ENCODE measurements around the gene MEGF11.

MEGF11 gene

GRCh38 chr15:66035901-66036300 is 217.6 kb downstream of the MEGF11 start:
- no peaks in the 10 kb centered on the region for H3K4me1 ChIP-seq (ENCODE audit: control insufficient read depth, insufficient read depth, low read length)
- no peak overlapping the region for H3K27ac ChIP-seq (ENCODE audit: extremely low read depth, low read depth, low read length)
- H3K9me3 ChIP-seq (ENCODE audit: control insufficient read depth, insufficient read depth, low read depth, low read length): no peaks in the 10 kb centered on the region
- ChIA-PET POLR2A (no interaction called here), CTCF (no interaction called here)
- H3K36me3 ChIP-seq (ENCODE audit: control insufficient read depth in 2 of 2, insufficient read depth in 1 of 2, low read length in 2 of 2): no peaks in the 10 kb centered on the region
- H3K4me3 ChIP-seq (ENCODE audit: low read depth, low read length): no peak overlapping the region
- no peak for TF ChIP-seq ZNF433 (tag by site-specific recombination; IDR thresholded peaks at IDR 0.05; ENCODE audit: low read depth)

GRCh38 chr15:66033143-66033542 is 220.4 kb downstream of the MEGF11 start:
- Histone ChIP-seq H3K4me3 (ENCODE audit: low read depth, low read length) (no peak overlapping the region), H3K27ac (ENCODE audit: extremely low read depth, low read depth, low read length) (no peak overlapping the region), H3K36me3 (ENCODE audit: control insufficient read depth in 2 of 2, insufficient read depth in 1 of 2, low read length in 2 of 2) (no peaks in the 10 kb centered on the region), H3K4me1 (ENCODE audit: control insufficient read depth, insufficient read depth, low read length) (no peaks in the 10 kb centered on the region), H3K9me3 (ENCODE audit: control insufficient read depth, insufficient read depth, low read depth, low read length) (no peaks in the 10 kb centered on the region)
- ChIA-PET POLR2A (no interaction called here), CTCF (interaction anchor here (1.0 kb wide), 1 partner anchor 10 kb away, joined by 4 read pairs; no protein-coding TSS in a partner anchor)
- TF ChIP-seq ZNF585B (tag by site-specific recombination; IDR thresholded peaks at IDR 0.05): peak; percentile 96
- no peak for TF ChIP-seq ZNF626 (tag by site-specific recombination; IDR thresholded peaks at IDR 0.05)
- TF ChIP-seq ZNF768 (tag by site-specific recombination; IDR thresholded peaks at IDR 0.05): no peak
- TF ChIP-seq ZNF560 (tag by site-specific recombination; IDR thresholded peaks at IDR 0.05; ENCODE audit: borderline replicate concordance): no peak
- TF ChIP-seq ZNF510 (tag by site-specific recombination; IDR thresholded peaks at IDR 0.05; ENCODE audit: insufficient replicate concordance): no peak

- Histone ChIP-seq H3K9me3 (ENCODE audit: control insufficient read depth, insufficient read depth, low read depth, low read length) (no peaks in the 10 kb centered on the region), H3K4me3 (ENCODE audit: low read depth, low read length) (no peak overlapping the region), H3K36me3 (ENCODE audit: control insufficient read depth in 2 of 2, insufficient read depth in 1 of 2, low read length in 2 of 2) (no peaks in the 10 kb centered on the region), H3K4me1 (ENCODE audit: control insufficient read depth, insufficient read depth, low read length) (no peaks in the 10 kb centered on the region), H3K27ac (ENCODE audit: extremely low read depth, low read depth, low read length) (no peak overlapping the region)
- ChIA-PET POLR2A (no interaction called here), CTCF (interaction anchor here (0.8 kb wide), 1 partner anchor 99 kb away, joined by 3 read pairs; no protein-coding TSS in a partner anchor)
- TF ChIP-seq ZNF24 (tag by site-specific recombination; IDR thresholded peaks at IDR 0.05) (no peak), SETDB1 (IDR thresholded peaks at IDR 0.05; ENCODE audit: insufficient read length, low read length) (peak; percentile 53), ZNF341 (tag by site-specific recombination; IDR thresholded peaks at IDR 0.05; ENCODE audit: low read depth) (no peak)
These were observed 221.5 kb downstream of the MEGF11 start for GRCh38 chr15:66032006-66032405.

- ChIA-PET POLR2A (no interaction called here), CTCF (no interaction called here)
- Histone ChIP-seq H3K9me3 (ENCODE audit: control insufficient read depth, insufficient read depth, low read depth, low read length) (no peaks in the 10 kb centered on the region), H3K36me3 (ENCODE audit: control insufficient read depth in 2 of 2, insufficient read depth in 1 of 2, low read length in 2 of 2) (no peaks in the 10 kb centered on the region), H3K4me1 (ENCODE audit: control insufficient read depth, insufficient read depth, low read length) (no peaks in the 10 kb centered on the region), H3K4me3 (ENCODE audit: low read depth, low read length) (no peak overlapping the region), H3K27ac (ENCODE audit: extremely low read depth, low read depth, low read length) (no peak overlapping the region)
- TF ChIP-seq ZNF146 (tag by site-specific recombination; IDR thresholded peaks at IDR 0.05) (no peak), ZNF19 (tag by site-specific recombination; IDR thresholded peaks at IDR 0.05; ENCODE audit: low read depth) (no peak), RBAK (tag by site-specific recombination; IDR thresholded peaks at IDR 0.05) (no peak), ZFP37 (tag by site-specific recombination; IDR thresholded peaks at IDR 0.05) (no peak), ZNF433 (tag by site-specific recombination; IDR thresholded peaks at IDR 0.05; ENCODE audit: low read depth) (no peak), ZNF521 (tag by site-specific recombination; IDR thresholded peaks at IDR 0.05) (no peak), TRIM28 (IDR thresholded peaks at IDR 0.05; ENCODE audit: borderline replicate concordance, low read length) (no peak), SCRT2 (tag by site-specific recombination; IDR thresholded peaks at IDR 0.05) (no peak), ZNF629 (tag by site-specific recombination; IDR thresholded peaks at IDR 0.05) (no peak), ZFP69B (tag by site-specific recombination; IDR thresholded peaks at IDR 0.05) (no peak), ZNF114 (tag by site-specific recombination; IDR thresholded peaks at IDR 0.05) (no peak), ZNF10 (tag by site-specific recombination; IDR thresholded peaks at IDR 0.05) (no peak), ELK4 (IDR thresholded peaks at IDR 0.05; ENCODE audit: borderline replicate concordance, low read depth, low read length) (no peak), ZNF112 (tag by site-specific recombination; IDR thresholded peaks at IDR 0.05) (no peak)
- TF ChIP-seq, protein P1, sequence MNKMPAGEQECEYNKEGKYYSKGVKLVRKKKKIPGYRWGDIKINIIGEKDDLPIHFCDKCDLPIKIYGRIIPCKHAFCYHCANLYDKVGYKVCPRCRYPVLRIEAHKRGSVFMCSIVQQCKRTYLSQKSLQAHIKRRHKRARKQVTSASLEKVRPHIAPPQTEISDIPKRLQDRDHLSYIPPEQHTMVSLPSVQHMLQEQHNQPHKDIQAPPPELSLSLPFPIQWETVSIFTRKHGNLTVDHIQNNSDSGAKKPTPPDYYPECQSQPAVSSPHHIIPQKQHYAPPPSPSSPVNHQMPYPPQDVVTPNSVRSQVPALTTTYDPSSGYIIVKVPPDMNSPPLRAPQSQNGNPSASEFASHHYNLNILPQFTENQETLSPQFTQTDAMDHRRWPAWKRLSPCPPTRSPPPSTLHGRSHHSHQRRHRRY (tag by site-specific recombination; IDR thresholded peaks at IDR 0.05): no peak
- TF ChIP-seq, protein P2, sequence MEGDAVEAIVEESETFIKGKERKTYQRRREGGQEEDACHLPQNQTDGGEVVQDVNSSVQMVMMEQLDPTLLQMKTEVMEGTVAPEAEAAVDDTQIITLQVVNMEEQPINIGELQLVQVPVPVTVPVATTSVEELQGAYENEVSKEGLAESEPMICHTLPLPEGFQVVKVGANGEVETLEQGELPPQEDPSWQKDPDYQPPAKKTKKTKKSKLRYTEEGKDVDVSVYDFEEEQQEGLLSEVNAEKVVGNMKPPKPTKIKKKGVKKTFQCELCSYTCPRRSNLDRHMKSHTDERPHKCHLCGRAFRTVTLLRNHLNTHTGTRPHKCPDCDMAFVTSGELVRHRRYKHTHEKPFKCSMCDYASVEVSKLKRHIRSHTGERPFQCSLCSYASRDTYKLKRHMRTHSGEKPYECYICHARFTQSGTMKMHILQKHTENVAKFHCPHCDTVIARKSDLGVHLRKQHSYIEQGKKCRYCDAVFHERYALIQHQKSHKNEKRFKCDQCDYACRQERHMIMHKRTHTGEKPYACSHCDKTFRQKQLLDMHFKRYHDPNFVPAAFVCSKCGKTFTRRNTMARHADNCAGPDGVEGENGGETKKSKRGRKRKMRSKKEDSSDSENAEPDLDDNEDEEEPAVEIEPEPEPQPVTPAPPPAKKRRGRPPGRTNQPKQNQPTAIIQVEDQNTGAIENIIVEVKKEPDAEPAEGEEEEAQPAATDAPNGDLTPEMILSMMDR (tag by site-specific recombination; IDR thresholded peaks at IDR 0.05): no peak
These were observed 222.9 kb downstream of the MEGF11 start for GRCh38 chr15:66030650-66031049.
